ENCODE measurements around the gene UFSP1. TPM values are rescaled to one million over a fixed set of nuclear protein-coding genes. Genes with fewer than 3 reads are reported as not detected.
A peak's percentile ranks its signal among the peaks of the same experiment; 100 is the strongest.

UFSP1 gene
- total RNA-seq, 1 donor from 2014 or later = 3.4 TPM

- Histone ChIP-seq H3K4me1 (peaks cover 38% of the 10 kb centered on the region), H3K36me3 (no peaks in the 10 kb centered on the region), H3K27ac (peak overlapping the region; percentile 25), H3K4me3 (peak overlapping the region; percentile 47 to 51), H3K27me3 (no peaks in the 10 kb centered on the region), H3K9me3 (no peaks in the 10 kb centered on the region)
- intact Hi-C loops (cut with DNase I) = loop anchor here (5.0 kb wide), 2 partner anchors 162 to 182 kb away; no protein-coding TSS in a partner anchor
- DNase-seq (ENCODE audit: extremely low spot score in 2 of 2) = no peak
- peak; percentile 66 to 89 (median 74) for TF ChIP-seq CTCF (IDR thresholded peaks at IDR 0.05)
- TF ChIP-seq POLR2AphosphoS5 (IDR thresholded peaks at IDR 0.05; ENCODE audit: insufficient read depth in 1 of 2, low read depth in 1 of 2) = no peak
- no peak for TF ChIP-seq POLR2A (IDR thresholded peaks at IDR 0.05)
These were observed 5.6 kb upstream of the UFSP1 start for GRCh38 chr7:100894860-100895700.

DNA sequence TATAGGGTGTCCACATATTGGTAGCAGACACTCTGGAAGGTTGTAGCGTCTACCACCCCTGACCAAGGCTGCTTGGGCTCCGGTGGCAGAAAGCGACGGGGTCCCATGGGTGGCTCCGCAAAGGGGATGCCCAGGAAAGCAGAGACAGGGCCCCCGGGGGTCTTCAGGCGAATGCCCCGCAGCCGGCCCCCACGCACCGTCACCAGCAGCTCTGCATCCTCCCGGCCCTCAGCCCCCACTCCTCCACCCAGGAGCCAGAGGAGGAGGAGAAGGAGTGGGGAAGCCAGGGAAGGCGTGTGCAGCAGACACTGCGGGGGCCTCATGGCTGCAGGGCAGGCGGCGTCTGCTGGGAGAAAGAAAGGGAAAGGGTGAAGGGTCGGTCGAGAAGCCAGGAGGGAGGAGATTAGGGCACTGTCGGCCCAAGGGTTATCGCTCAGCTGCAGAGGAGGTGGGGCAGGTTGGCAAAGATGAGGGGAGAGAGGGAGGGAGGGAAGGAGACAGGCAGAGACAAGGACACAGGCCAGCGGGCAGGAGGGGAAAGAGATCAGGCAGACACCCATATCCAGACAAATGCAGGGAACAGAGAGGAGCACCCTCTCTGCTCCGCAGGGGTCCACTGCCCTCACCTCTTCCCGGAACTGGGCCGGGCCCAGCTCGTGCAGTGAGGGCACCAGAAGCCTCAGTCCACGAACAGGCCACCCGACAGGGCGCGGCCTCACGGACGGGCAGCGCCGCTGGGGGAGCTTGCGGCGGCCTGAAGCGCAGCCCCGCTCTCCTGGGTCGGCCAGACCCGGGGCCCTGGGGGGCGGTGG is 4.6 kb upstream of the UFSP1 start:
- H3K27ac ChIP-seq = no peak overlapping the region
- TF ChIP-seq POLR2A (IDR thresholded peaks at IDR 0.05) (no peak), CTCF (IDR thresholded peaks at IDR 0.05) (no peak), POLR2AphosphoS5 (IDR thresholded peaks at IDR 0.05; ENCODE audit: insufficient read depth in 1 of 2, low read depth in 1 of 2) (no peak)
- intact Hi-C loops (cut with DNase I) = no loop called here
- H3K4me1 ChIP-seq = peaks cover 40% of the 10 kb centered on the region
- no peaks in the 10 kb centered on the region for H3K27me3 ChIP-seq
- no peaks in the 10 kb centered on the region for H3K9me3 ChIP-seq
- peak overlapping the region; percentile 47 to 51 for H3K4me3 ChIP-seq
- no peaks in the 10 kb centered on the region for H3K36me3 ChIP-seq
- DNase-seq (ENCODE audit: extremely low spot score in 2 of 2) = no peak

DNA sequence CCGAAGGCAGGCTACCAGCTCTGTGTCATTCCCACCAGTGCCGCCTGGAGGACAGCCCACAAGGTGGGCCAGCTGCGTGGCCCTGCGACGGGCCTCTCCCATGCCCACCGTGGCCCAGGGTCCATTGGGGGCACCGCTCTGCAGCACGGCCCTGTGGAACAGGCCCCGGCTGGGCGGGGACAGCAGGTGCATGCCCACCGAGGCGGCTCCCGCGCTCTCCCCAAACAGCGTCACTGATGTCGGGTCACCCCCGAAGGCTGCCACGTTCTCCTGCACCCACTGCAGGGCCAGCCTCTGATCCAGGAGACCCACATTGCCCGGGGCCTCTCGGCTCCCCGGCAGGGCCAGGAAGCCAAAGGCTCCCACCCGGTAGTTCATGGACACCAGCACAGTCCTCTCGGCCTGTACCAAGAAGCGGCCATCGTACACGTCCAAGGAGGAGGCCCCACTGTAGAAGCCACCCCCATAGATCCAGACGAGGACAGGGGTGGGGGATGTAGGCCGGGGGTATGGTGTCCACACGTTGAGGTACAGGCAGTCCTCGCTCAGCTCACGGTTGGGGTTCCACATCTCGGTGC is 3.9 kb upstream of the UFSP1 start:
- peaks cover 47% of the 10 kb centered on the region for H3K4me1 ChIP-seq
- TF ChIP-seq POLR2A (IDR thresholded peaks at IDR 0.05) = no peak
- no peak for TF ChIP-seq POLR2AphosphoS5 (IDR thresholded peaks at IDR 0.05; ENCODE audit: insufficient read depth in 1 of 2, low read depth in 1 of 2)
- TF ChIP-seq CTCF (IDR thresholded peaks at IDR 0.05) = no peak
- H3K9me3 ChIP-seq = no peaks in the 10 kb centered on the region
- no peaks in the 10 kb centered on the region for H3K36me3 ChIP-seq
- DNase-seq (ENCODE audit: extremely low spot score in 2 of 2) = no peak
- no peak overlapping the region for H3K4me3 ChIP-seq
- no peaks in the 10 kb centered on the region for H3K27me3 ChIP-seq
- intact Hi-C loops (cut with DNase I) = no loop called here
- H3K27ac ChIP-seq = no peak overlapping the region

GRCh38 chr7:100892364-100893317 is 3.1 kb upstream of the UFSP1 start:
- Histone ChIP-seq H3K27me3 (no peaks in the 10 kb centered on the region), H3K27ac (no peak overlapping the region), H3K9me3 (no peaks in the 10 kb centered on the region), H3K4me3 (no peak overlapping the region), H3K4me1 (peaks cover 53% of the 10 kb centered on the region), H3K36me3 (peaks cover 0 to 7% of the 10 kb centered on the region in 2 donors)
- intact Hi-C loops (cut with DNase I) = no loop called here
- DNase-seq (ENCODE audit: extremely low spot score in 2 of 2) = no peak
- TF ChIP-seq POLR2AphosphoS5 (IDR thresholded peaks at IDR 0.05; ENCODE audit: insufficient read depth in 1 of 2, low read depth in 1 of 2) (no peak), CTCF (IDR thresholded peaks at IDR 0.05) (no peak), POLR2A (IDR thresholded peaks at IDR 0.05) (no peak)

All from vagina (tissue), 2 donors.